Neural progenitor cell (in vitro differentiated cells): Measurements from ENCODE around the gene RGPD3. TPM values are rescaled to one million over a fixed set of nuclear protein-coding genes. Genes with fewer than 3 reads are reported as not detected.
"Not testable (repeated sequence)": the region's sequence is repeated elsewhere in the genome, so short reads cannot be mapped to it uniquely, and the experiment has no call there.

Source experiments
- DNase-seq: peaks from one replicate; pipeline ENCODE4 v3.0.0-alpha.2; 2016; ENCODE audit warnings: low spot score
- H2AFZ ChIP-seq: fragments of 200-600 bp; sonication (generic); replicated peaks from 2 replicates; pipeline ENCODE4 v1.6.1; 2016; ENCODE audit warnings: antibody characterized with exemption
- H3F3A ChIP-seq: fragments of 200-600 bp; sonication (generic); 2 replicates; pipeline ENCODE4 v1.6.1; 2016; ENCODE audit warnings: antibody characterized with exemption, low read depth
- H3K27ac ChIP-seq: fragments of 200-600 bp; sonication (generic); 2 replicates; pipeline ENCODE4 v1.5.1; 2016; ENCODE audit warnings: mild to moderate bottlenecking
- H3K27me3 ChIP-seq: fragments of 200-600 bp; sonication (generic); 2 replicates; pipeline ENCODE4 v1.6.1; 2016; ENCODE audit warnings: mild to moderate bottlenecking, moderate library complexity
- H3K36me3 ChIP-seq: fragments of 200-600 bp; sonication (generic); 2 replicates; pipeline ENCODE4 v1.5.1; 2016
- H3K4me1 ChIP-seq: fragments of 200-600 bp; sonication (generic); 2 replicates; pipeline ENCODE4 v1.6.1; 2016; ENCODE audit warnings: mixed run types
- H3K4me2 ChIP-seq: fragments of 200-600 bp; sonication (generic); 2 replicates; pipeline ENCODE4 v1.6.1; 2016
- H3K4me3 ChIP-seq: fragments of 200-600 bp; sonication (generic); 2 replicates; pipeline ENCODE4 v1.5.1; 2016
- H3K79me2 ChIP-seq: fragments of 200-600 bp; sonication (generic); 2 replicates; pipeline ENCODE4 v1.6.1; 2016; ENCODE audit warnings: low read depth
- H3K9ac ChIP-seq: fragments of 200-600 bp; sonication (generic); 2 replicates; pipeline ENCODE4 v1.6.1; 2016
- H3K9me3 ChIP-seq: fragments of 200-600 bp; sonication (generic); 2 replicates; pipeline ENCODE4 v1.5.1; 2016; ENCODE audit warnings: low read depth
- H4K20me1 ChIP-seq: fragments of 200-600 bp; sonication (generic); 2 replicates; pipeline ENCODE4 v1.6.1; 2016; ENCODE audit warnings: low read depth
- H3K27ac Mint-ChIP-seq: 3 replicates; pipeline ENCODE4 v1.8.0; 2021; ENCODE audit warnings: mixed read lengths
- H3K27me3 Mint-ChIP-seq: 2 replicates; pipeline ENCODE4 v1.8.0; 2022; ENCODE audit warnings: low read depth, mild to moderate bottlenecking, inconsistent platforms, moderate library complexity, mixed read lengths; ENCODE audit not compliant: insufficient read depth
- H3K36me3 Mint-ChIP-seq: 3 replicates; pipeline ENCODE4 v1.8.0; 2021; ENCODE audit warnings: mixed read lengths
- H3K4me1 Mint-ChIP-seq: 3 replicates; pipeline ENCODE4 v1.8.0; 2021; ENCODE audit warnings: mixed read lengths
- H3K4me3 Mint-ChIP-seq: 3 replicates; pipeline ENCODE4 v1.8.0; 2021; ENCODE audit warnings: mild to moderate bottlenecking, moderate library complexity, mixed read lengths
- H3K9me3 Mint-ChIP-seq: 3 replicates; pipeline ENCODE4 v1.8.0; 2020; ENCODE audit warnings: mixed read lengths
- total RNA-seq: library from RNA; depleted of rRNA; stranded (reverse); fragments of >200 nt; gene quantifications from 2 replicates; pipeline ENCODE4 v1.2.3, GENCODE V29; 2015; ENCODE audit warnings: low replicate concordance

Gene RGPD3
- total RNA-seq, 1 donor from 2014 or later = 0.07 TPM

- H3K9me3 Mint-ChIP-seq, H3K4me1 ChIP-seq, H3K9ac ChIP-seq, H3K27me3 ChIP-seq, H4K20me1 ChIP-seq, H2AFZ ChIP-seq, H3K27ac ChIP-seq, H3K4me2 ChIP-seq, H3F3A ChIP-seq, H3K36me3 ChIP-seq, DNase-seq, H3K9me3 ChIP-seq, H3K4me3 Mint-ChIP-seq, H3K27me3 Mint-ChIP-seq, H3K4me3 ChIP-seq, H3K27ac Mint-ChIP-seq, H3K36me3 Mint-ChIP-seq, H3K79me2 ChIP-seq: not testable (repeated sequence)
- H3K4me1 Mint-ChIP-seq = peaks cover 12% of the 10 kb centered on the region
Observed at GRCh38 chr2:106511934-106512333, 43.7 kb upstream of the RGPD3 start.

GRCh38 chr2:106511476-106511901, 43.3 kb upstream of the RGPD3 start:
- H3K9ac ChIP-seq, H3K4me1 ChIP-seq, H4K20me1 ChIP-seq, H3K36me3 Mint-ChIP-seq, H3K27me3 Mint-ChIP-seq, DNase-seq, H3K79me2 ChIP-seq, H3K27ac Mint-ChIP-seq, H3K4me3 Mint-ChIP-seq, H3K27me3 ChIP-seq, H3F3A ChIP-seq, H3K9me3 ChIP-seq, H3K36me3 ChIP-seq, H3K4me2 ChIP-seq, H2AFZ ChIP-seq, H3K9me3 Mint-ChIP-seq, H3K27ac ChIP-seq, H3K4me3 ChIP-seq: not testable (repeated sequence)
- peaks cover 12% of the 10 kb centered on the region for H3K4me1 Mint-ChIP-seq

- not testable (repeated sequence) for H3K9me3 Mint-ChIP-seq, H3K36me3 ChIP-seq, H3K4me3 Mint-ChIP-seq, H3K27me3 ChIP-seq, H4K20me1 ChIP-seq, H3K4me1 ChIP-seq, H3K9ac ChIP-seq, H3K79me2 ChIP-seq, H3F3A ChIP-seq, H3K4me3 ChIP-seq, H3K9me3 ChIP-seq, H3K27ac Mint-ChIP-seq, H2AFZ ChIP-seq, H3K27ac ChIP-seq, H3K4me2 ChIP-seq, H3K36me3 Mint-ChIP-seq, H3K27me3 Mint-ChIP-seq, DNase-seq
- peaks cover 12% of the 10 kb centered on the region for H3K4me1 Mint-ChIP-seq
Observed at GRCh38 chr2:106510791-106511190, 42.6 kb upstream of the RGPD3 start.

- H3K4me2 ChIP-seq, H2AFZ ChIP-seq, H3K79me2 ChIP-seq, H3K4me3 ChIP-seq, H3K9ac ChIP-seq, H3K36me3 Mint-ChIP-seq, H3K27me3 Mint-ChIP-seq, H3K27ac ChIP-seq, H3K4me1 ChIP-seq, H3K4me3 Mint-ChIP-seq, H4K20me1 ChIP-seq, H3F3A ChIP-seq, H3K36me3 ChIP-seq, H3K27ac Mint-ChIP-seq, H3K9me3 Mint-ChIP-seq, H3K9me3 ChIP-seq, H3K27me3 ChIP-seq: not testable (repeated sequence)
- DNase-seq = peak; percentile 17
- H3K4me1 Mint-ChIP-seq = peaks cover 12% of the 10 kb centered on the region
Observed at GRCh38 chr2:106509374-106509770, 41.2 kb upstream of the RGPD3 start.

- not testable (repeated sequence) for H3K9ac ChIP-seq, H3K4me2 ChIP-seq, H3K36me3 ChIP-seq, H3K36me3 Mint-ChIP-seq, H3K4me1 ChIP-seq, H2AFZ ChIP-seq, H3K27ac ChIP-seq, H3F3A ChIP-seq, H3K27me3 ChIP-seq, H3K9me3 ChIP-seq, H3K79me2 ChIP-seq, H4K20me1 ChIP-seq, H3K4me3 Mint-ChIP-seq, H3K4me3 ChIP-seq, H3K9me3 Mint-ChIP-seq, H3K27me3 Mint-ChIP-seq, DNase-seq, H3K27ac Mint-ChIP-seq
- peaks cover 12% of the 10 kb centered on the region for H3K4me1 Mint-ChIP-seq
Observed at GRCh38 chr2:106508660-106509373, 40.6 kb upstream of the RGPD3 start.

- not testable (repeated sequence) for H3K27me3 Mint-ChIP-seq, H3K79me2 ChIP-seq, H3K27ac Mint-ChIP-seq, H3K9me3 ChIP-seq, H3K9me3 Mint-ChIP-seq, H3K36me3 Mint-ChIP-seq, DNase-seq, H3K27me3 ChIP-seq, H3K27ac ChIP-seq, H2AFZ ChIP-seq, H3F3A ChIP-seq, H3K4me1 ChIP-seq, H4K20me1 ChIP-seq, H3K36me3 ChIP-seq, H3K4me3 Mint-ChIP-seq, H3K4me2 ChIP-seq, H3K4me3 ChIP-seq, H3K9ac ChIP-seq
- H3K4me1 Mint-ChIP-seq = peaks cover 12% of the 10 kb centered on the region
Observed at GRCh38 chr2:106506002-106506687, 37.9 kb upstream of the RGPD3 start.

GRCh38 chr2:106504787-106505186, 36.6 kb upstream of the RGPD3 start:
- not testable (repeated sequence) for H3K4me2 ChIP-seq, H3K9me3 ChIP-seq, H3K4me3 ChIP-seq, H3K9ac ChIP-seq, H3F3A ChIP-seq, H3K4me1 ChIP-seq, H3K27ac Mint-ChIP-seq, H3K4me1 Mint-ChIP-seq, H3K9me3 Mint-ChIP-seq, H3K27me3 Mint-ChIP-seq, H3K36me3 Mint-ChIP-seq, H4K20me1 ChIP-seq, H3K27ac ChIP-seq, H3K79me2 ChIP-seq, H3K36me3 ChIP-seq, DNase-seq, H3K27me3 ChIP-seq, H2AFZ ChIP-seq, H3K4me3 Mint-ChIP-seq

GRCh38 chr2:106504192-106504591, 36.0 kb upstream of the RGPD3 start:
- H3K27me3 Mint-ChIP-seq, H3K9ac ChIP-seq, H3K4me1 Mint-ChIP-seq, H3F3A ChIP-seq, H3K27me3 ChIP-seq, H3K27ac Mint-ChIP-seq, DNase-seq, H2AFZ ChIP-seq, H3K4me3 Mint-ChIP-seq, H3K79me2 ChIP-seq, H3K36me3 ChIP-seq, H3K4me3 ChIP-seq, H3K36me3 Mint-ChIP-seq, H3K4me2 ChIP-seq, H3K4me1 ChIP-seq, H4K20me1 ChIP-seq, H3K9me3 ChIP-seq, H3K9me3 Mint-ChIP-seq, H3K27ac ChIP-seq: not testable (repeated sequence)
